ENCODE measurements around the gene NOP10. TPM values are rescaled to one million over a fixed set of nuclear protein-coding genes. Genes with fewer than 3 reads are reported as not detected.
A peak's percentile ranks its signal among the peaks of the same experiment; 100 is the strongest.
"Not testable (repeated sequence)": the region's sequence is repeated elsewhere in the genome, so short reads cannot be mapped to it uniquely, and the experiment has no call there.

NOP10 gene
- total RNA-seq (2021): 215 and 235 TPM in 2 replicates
- long read RNA-seq, transcript NOP10-201 (2 exons, 554 nt): major isoform, 43 of 43 reads
- long read RNA-seq, partial matches to known transcripts: 0 of 43 reads
- long read RNA-seq, other reads (novel, unspliced or antisense): 0 of 43 reads

DNA sequence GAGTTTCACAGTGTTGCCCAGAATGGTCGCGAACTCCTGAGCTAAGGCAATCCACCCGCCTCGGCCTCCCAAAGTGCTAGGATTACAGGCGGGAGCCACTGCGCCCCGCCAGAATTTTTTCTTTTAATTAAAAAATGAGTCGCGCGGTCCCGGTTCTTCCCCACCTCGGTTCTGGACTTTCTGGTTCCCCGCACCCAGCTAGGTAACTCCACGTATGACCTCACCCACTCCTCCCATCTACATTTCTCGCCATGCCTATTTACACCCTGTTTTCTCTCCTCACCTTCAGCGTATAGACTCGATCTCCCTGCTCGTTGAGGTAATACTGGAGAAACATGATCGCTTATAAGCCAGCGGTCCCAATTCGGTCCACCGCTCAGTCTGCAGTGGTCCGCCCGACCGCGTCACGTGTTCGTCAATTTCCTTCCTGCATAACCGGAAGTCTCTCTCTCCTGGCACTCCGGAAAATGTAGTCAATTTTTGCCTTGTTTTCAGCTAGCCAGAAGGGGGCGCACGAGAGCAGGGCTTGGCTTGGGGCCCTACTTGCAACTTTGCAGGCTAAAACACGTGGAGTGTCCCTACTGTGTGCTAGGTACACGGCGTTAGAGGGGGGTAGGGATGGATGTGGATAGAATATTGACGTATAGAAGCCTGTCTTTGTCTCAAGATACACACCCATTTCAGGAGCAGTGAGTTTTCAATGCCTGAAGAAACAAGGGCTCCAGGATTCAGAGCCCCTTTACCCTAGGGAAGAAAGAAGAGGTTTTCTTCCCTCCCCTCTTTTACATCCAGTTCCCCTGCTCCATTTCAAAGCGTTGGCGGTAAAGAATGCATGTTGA, at the start of gene NOP10, which contains the start of gene NUTM1:
Gene NOP10, minus strand, starts transcription at position 400 of the 839 bp plus-strand sequence. Its CDS starts 63 bp downstream, at position 337.
Gene NUTM1, plus strand, starts transcription at position 579 of the 839 bp plus-strand sequence. CDS start 382 bp downstream, outside the sequence.
- H2AFZ ChIP-seq (ENCODE audit: low read length): peak within 1 kb of the TSS; percentile 90
- H2BK15ac ChIP-seq (ENCODE audit: low read depth, low read length): no peak within 1 kb of the TSS
- H3K18ac ChIP-seq (ENCODE audit: insufficient read length, low read depth, low read length): peak within 1 kb of the TSS; percentile 97
- peak within 1 kb of the TSS; percentile 91; the same call in 1 of the 2 replicates for H3K14ac ChIP-seq (ENCODE audit: insufficient read depth, low read length)
- H3K56ac ChIP-seq (ENCODE audit: insufficient read length, low read depth, low read length): no peak within 1 kb of the TSS
- peaks cover 2% of the 10 kb centered on the region for H3K23me2 ChIP-seq (ENCODE audit: insufficient read length, low read depth, low read length, poor library complexity, severe bottlenecking)
- peak within 1 kb of the TSS; percentile 95 for H3T11ph ChIP-seq (ENCODE audit: low read length)
- Mint-ChIP-seq H3K4me1 (peaks cover 10 to 15% of the 10 kb centered on the region in 2 experiments), H3K4me3 (no peak within 1 kb of the TSS), H3K27me3 (ENCODE audit: low read depth) (peaks cover 2% of the 10 kb centered on the region; the same call in 1 of the 2 replicates), H3K9me3 (no peaks in the 10 kb centered on the region), H3K36me3 (ENCODE audit: insufficient read depth in 1 of 3, low read depth in 3 of 3) (peaks cover 22 to 25% (median 25%) of the 10 kb centered on the region in 3 experiments), H3K27ac (peak within 1 kb of the TSS; percentile 40 to 98 (median 54); a peak in 4 of 7 replicates)
- H4K20me1 ChIP-seq (ENCODE audit: control insufficient read depth, insufficient read depth, insufficient read length): no peaks in the 10 kb centered on the region
- H2BK20ac ChIP-seq (ENCODE audit: low read depth, low read length, poor library complexity, severe bottlenecking): no peak within 1 kb of the TSS
- H2BK120ac ChIP-seq (ENCODE audit: low read depth, low read length, poor library complexity, severe bottlenecking): no peak within 1 kb of the TSS
- H4K91ac ChIP-seq (ENCODE audit: insufficient read length, low read depth, low read length): no peak within 1 kb of the TSS
- peaks cover 3% of the 10 kb centered on the region for H3K79me1 ChIP-seq (ENCODE audit: insufficient read depth, low read depth, low read length, poor library complexity, severe bottlenecking)
- H3K23ac ChIP-seq (ENCODE audit: insufficient read length, low read depth, low read length): no peak within 1 kb of the TSS
- H2BK5ac ChIP-seq (ENCODE audit: insufficient read length, low read length): peak within 1 kb of the TSS; percentile 25
- H2AK5ac ChIP-seq (ENCODE audit: insufficient read length, low read length): no peak within 1 kb of the TSS
- H3K4ac ChIP-seq (ENCODE audit: low read depth, low read length): no peak within 1 kb of the TSS; the same call in 1 of the 2 replicates
- H4K5ac ChIP-seq (ENCODE audit: insufficient read length, low read depth, low read length): peak within 1 kb of the TSS; percentile 57
- peaks cover 7% of the 10 kb centered on the region; the same call in 1 of the 2 replicates for H3K79me2 ChIP-seq (ENCODE audit: insufficient read depth, low read length)
- no peak within 1 kb of the TSS for H2BK12ac ChIP-seq (ENCODE audit: insufficient read length, low read depth, low read length)
- no peak within 1 kb of the TSS for H4K8ac ChIP-seq (replicated peaks; ENCODE audit: insufficient read length, low read depth, low read length)
- H3K4me1 ChIP-seq (ENCODE audit: insufficient read depth, low read length): peaks cover 2% of the 10 kb centered on the region; the same call in 1 of the 2 replicates
- no CpG with 5 or more reads among the region's 38 CpGs for WGBS (ENCODE audit: extremely low coverage, insufficient read length, low lambda C conversion rate)
- H3K27ac ChIP-seq (ENCODE audit: insufficient read length, low read depth, low read length): peak within 1 kb of the TSS; percentile 76
- peak; percentile 97 for DNase-seq
- H3K9ac ChIP-seq (ENCODE audit: extremely low read depth, insufficient read length, low read length): peak within 1 kb of the TSS; percentile 93
- peak; percentile 97 for TF ChIP-seq CTCF (conservative IDR thresholded peaks at IDR 0.05)
- H3K9me3 ChIP-seq (ENCODE audit: control insufficient read depth, low read depth, low read length): no peaks in the 10 kb centered on the region
- H3K27me3 ChIP-seq (ENCODE audit: insufficient read depth, low read length): no peaks in the 10 kb centered on the region
- peak within 1 kb of the TSS; percentile 61 for H3K4me2 ChIP-seq (ENCODE audit: insufficient read depth, insufficient read length, low read length)

- H3K4me1 ChIP-seq (ENCODE audit: insufficient read depth, low read length); H3K4me2 ChIP-seq (ENCODE audit: insufficient read depth, insufficient read length, low read length); H4K8ac ChIP-seq (replicated peaks; ENCODE audit: insufficient read length, low read depth, low read length); H3K79me1 ChIP-seq (ENCODE audit: insufficient read depth, low read depth, low read length, poor library complexity, severe bottlenecking); H3K18ac ChIP-seq (ENCODE audit: insufficient read length, low read depth, low read length); H4K20me1 ChIP-seq (ENCODE audit: control insufficient read depth, insufficient read depth, insufficient read length); H2BK5ac ChIP-seq (ENCODE audit: insufficient read length, low read length); H4K5ac ChIP-seq (ENCODE audit: insufficient read length, low read depth, low read length); H2AFZ ChIP-seq (ENCODE audit: low read length); H3K14ac ChIP-seq (ENCODE audit: insufficient read depth, low read length); H4K91ac ChIP-seq (ENCODE audit: insufficient read length, low read depth, low read length); H3T11ph ChIP-seq (ENCODE audit: low read length); DNase-seq; H2BK20ac ChIP-seq (ENCODE audit: low read depth, low read length, poor library complexity, severe bottlenecking); H3K36me3 Mint-ChIP-seq (ENCODE audit: insufficient read depth in 1 of 3, low read depth in 3 of 3); H2BK15ac ChIP-seq (ENCODE audit: low read depth, low read length); H3K27me3 Mint-ChIP-seq (ENCODE audit: low read depth); H3K9me3 Mint-ChIP-seq; H3K9ac ChIP-seq (ENCODE audit: extremely low read depth, insufficient read length, low read length); H3K9me3 ChIP-seq (ENCODE audit: control insufficient read depth, low read depth, low read length); H3K27me3 ChIP-seq (ENCODE audit: insufficient read depth, low read length); H3K4me1 Mint-ChIP-seq; H2BK12ac ChIP-seq (ENCODE audit: insufficient read length, low read depth, low read length); H3K27ac Mint-ChIP-seq; H3K56ac ChIP-seq (ENCODE audit: insufficient read length, low read depth, low read length); H3K4ac ChIP-seq (ENCODE audit: low read depth, low read length); H2BK120ac ChIP-seq (ENCODE audit: low read depth, low read length, poor library complexity, severe bottlenecking); H3K23ac ChIP-seq (ENCODE audit: insufficient read length, low read depth, low read length); H2AK5ac ChIP-seq (ENCODE audit: insufficient read length, low read length); H3K27ac ChIP-seq (ENCODE audit: insufficient read length, low read depth, low read length); H3K4me3 Mint-ChIP-seq; H3K23me2 ChIP-seq (ENCODE audit: insufficient read length, low read depth, low read length, poor library complexity, severe bottlenecking); H3K79me2 ChIP-seq (ENCODE audit: insufficient read depth, low read length): not testable (repeated sequence)
- no CpG with 5 or more reads among the region's 16 CpGs for WGBS (ENCODE audit: extremely low coverage, insufficient read length, low lambda C conversion rate)
Observed at GRCh38 chr15:34389594-34390086, 46.7 kb upstream of the NOP10 start.
